ENCODE measurements around the gene EML6.

Gene EML6

GRCh38 chr2:55010915-55011314 is 287.5 kb downstream of the EML6 start:
- no peak for DNase-seq

GRCh38 chr2:55011831-55012671 is 288.6 kb downstream of the EML6 start:
- DNase-seq, result no peak

GRCh38 chr2:55012672-55013484 is 289.4 kb downstream of the EML6 start:
- DNase-seq, result no peak

- no peak for DNase-seq
Measured at GRCh38 chr2:55013936-55014335, 290.5 kb downstream of the EML6 start.

- no peak for DNase-seq
Measured at GRCh38 chr2:55014962-55015939, 291.8 kb downstream of the EML6 start.

- DNase-seq, result no peak
Measured at GRCh38 chr2:55017428-55017827, 294.0 kb downstream of the EML6 start.

- DNase-seq, result no peak
Measured at GRCh38 chr2:55017880-55018279, 294.4 kb downstream of the EML6 start.

GRCh38 chr2:55018619-55019018 is 295.2 kb downstream of the EML6 start:
- DNase-seq, result no peak

GRCh38 chr2:55019526-55020258 is 296.2 kb downstream of the EML6 start:
- no peak for DNase-seq

Measured in activated gamma-delta T cell (primary cell).